Transverse colon (tissue), 4 donors: ENCODE measurements around the gene SLC4A5. TPM values are rescaled to one million over a fixed set of nuclear protein-coding genes. Genes with fewer than 3 reads are reported as not detected.

Source experiments
- DNase-seq: peaks from one replicate; pipeline ENCODE4 v3.0.0-alpha.2; 2019
- H3K27ac ChIP-seq, 4 donors: fragments of 200-600 bp; sonication (generic); 2 replicates each; pipeline ENCODE4 v1.5.1; 2016 to 2018; ENCODE audit warnings: inconsistent platforms in 4 of 4
- H3K27me3 ChIP-seq: fragments of 200-600 bp; sonication (generic); 2 replicates; pipeline ENCODE4 v1.5.1; 2017; ENCODE audit warnings: inconsistent platforms
- H3K36me3 ChIP-seq, 4 donors: fragments of 200-600 bp; sonication (generic); 2 replicates each; pipeline ENCODE4 v1.5.1; 2017 to 2019; ENCODE audit warnings: inconsistent platforms in 4 of 4
- H3K4me1 ChIP-seq, 4 donors: fragments of 200-600 bp; sonication (generic); 2 replicates each; pipeline ENCODE4 v1.5.1; 2017 to 2020; ENCODE audit warnings: inconsistent platforms in 4 of 4
- H3K4me3 ChIP-seq, 4 donors: fragments of 200-600 bp; sonication (generic); 1 replicate in 1 of 4; 2 replicates in 3 of 4; pipeline versions ENCODE4 v1.5.1 to v1.6.1; 2017 to 2019; ENCODE audit warnings: inconsistent platforms in 4 of 4
- H3K9me3 ChIP-seq, 2 donors: fragments of 200-600 bp; sonication (generic); 2 replicates each; pipeline ENCODE4 v1.5.1; 2017 to 2019; ENCODE audit warnings: inconsistent platforms in 2 of 2
- CTCF ChIP-seq, 5 experiments: fragments of 200-600 bp in 3 of 5; fragments of 450-650 bp in 2 of 5; sonication (generic) in 3 of 5; IDR thresholded peaks; 1 replicate in 2 of 5; 2 replicates in 3 of 5; pipeline ENCODE4 v1.5.1; 2016 to 2017; ENCODE audit warnings: antibody characterized with exemption in 5 of 5, inconsistent platforms in 3 of 5, mild to moderate bottlenecking in 2 of 5, moderate library complexity in 1 of 5
- EP300 ChIP-seq: sonication (generic); formaldehyde crosslinking; IDR thresholded peaks from one replicate; pipeline ENCODE4 v1.6.1; 2017; ENCODE audit warnings: antibody characterized with exemption, low read depth
- POLR2A ChIP-seq: fragments of 450-650 bp; IDR thresholded peaks from one replicate; pipeline ENCODE4 v1.6.1; 2016; ENCODE audit warnings: antibody characterized with exemption, mild to moderate bottlenecking, moderate library complexity
- POLR2AphosphoS5 ChIP-seq, 3 donors: sonication (generic); formaldehyde crosslinking; IDR thresholded peaks; one replicate each; pipeline ENCODE4 v1.6.1; 2016; ENCODE audit warnings: antibody characterized with exemption in 3 of 3
- WGBS, 2 donors: methylation state at CpG; one replicate each; pipeline ENCODE4 v1.1.5; 2018; ENCODE audit warnings: low coverage in 1 of 2; 5-methylcytosine and 5-hydroxymethylcytosine counted together
- in situ Hi-C, 4 donors: fragments of 200-750 bp; cut with MboI; loops; one replicate each; pipeline versions ENCODE4 v1.15.0 to v1.15.1; 2017; ENCODE audit warnings: low sequenced_read_pairs in 3 of 4, low pct_ligation_motif_present in 1 of 4, low pct_unique_long_range_greater_than_20kb in 1 of 4
- intact Hi-C: fragments of 100-400 bp; cut with DNase I; formaldehyde crosslinking; loops from one replicate; pipeline ENCODE4 v1.15.1; 2023; ENCODE audit warnings: low total_unique reads
- total RNA-seq, 4 donors: library from RNA; depleted of rRNA; stranded (reverse); fragments of >200 nt; gene quantifications; one replicate each; pipeline ENCODE4 v1.1.0, GENCODE V29; 2016

The SLC4A5 gene
- total RNA-seq, 4 donors from 2014 or later, result 0.37 to 6.1 (median 3.5) TPM

- intact Hi-C loops (no loop called here), in situ Hi-C loops (no loop called here)
- Histone ChIP-seq H3K9me3 (peaks cover 0 to 6% of the 10 kb centered on the region in 2 donors), H3K27ac (no peak overlapping the region), H3K36me3 (no peaks in the 10 kb centered on the region), H3K27me3 (no peaks in the 10 kb centered on the region), H3K4me1 (no peaks in the 10 kb centered on the region), H3K4me3 (no peak overlapping the region)
- TF ChIP-seq POLR2A, result no peak
- TF ChIP-seq POLR2AphosphoS5 (IDR thresholded peaks at IDR 0.05), result no peak
- TF ChIP-seq EP300, result no peak
- TF ChIP-seq CTCF (IDR thresholded peaks at IDR 0.05), result no peak
- no peak for DNase-seq
- 96 to 100% methylated on average over 1 of the region's 1 CpG for WGBS, 2 donors
Measured at GRCh38 chr2:74297950-74298349, 45.3 kb downstream of the SLC4A5 start.

- Histone ChIP-seq H3K4me1 (no peaks in the 10 kb centered on the region), H3K9me3 (peaks cover 0 to 6% of the 10 kb centered on the region in 2 donors), H3K27me3 (no peaks in the 10 kb centered on the region), H3K4me3 (no peak overlapping the region), H3K36me3 (no peaks in the 10 kb centered on the region), H3K27ac (no peak overlapping the region)
- intact Hi-C loops (no loop called here), in situ Hi-C loops (no loop called here)
- no peak for DNase-seq
- TF ChIP-seq CTCF (IDR thresholded peaks at IDR 0.05) (no peak), EP300 (no peak), POLR2AphosphoS5 (IDR thresholded peaks at IDR 0.05) (no peak), POLR2A (no peak)
Measured at GRCh38 chr2:74297391-74297790, 45.8 kb downstream of the SLC4A5 start.

- in situ Hi-C loops, result no loop called here
- TF ChIP-seq POLR2A (no peak), CTCF (IDR thresholded peaks at IDR 0.05) (no peak), POLR2AphosphoS5 (IDR thresholded peaks at IDR 0.05) (no peak), EP300 (no peak)
- no peak for DNase-seq
Measured at GRCh38 chr2:74293191-74293991, 49.8 kb downstream of the SLC4A5 start.

GRCh38 chr2:74292751-74293150 is 50.5 kb downstream of the SLC4A5 start:
- DNase-seq, result no peak
- peaks cover 0 to 7% (median 1%) of the 10 kb centered on the region in 4 donors for H3K4me1 ChIP-seq
- no peaks in the 10 kb centered on the region for H3K27me3 ChIP-seq
- H3K4me3 ChIP-seq, result no peak overlapping the region
- in situ Hi-C loops, result no loop called here
- H3K9me3 ChIP-seq, result no peaks in the 10 kb centered on the region
- intact Hi-C loops, result no loop called here
- 88 to 94% methylated on average over 3 to 6 of the region's 6 CpGs for WGBS, 2 donors
- TF ChIP-seq CTCF (IDR thresholded peaks at IDR 0.05), result no peak
- no peak for TF ChIP-seq EP300
- no peak for TF ChIP-seq POLR2A
- no peaks in the 10 kb centered on the region for H3K36me3 ChIP-seq
- H3K27ac ChIP-seq, result no peak overlapping the region

More at GRCh38 chr2:74293191-74293991, 49.8 kb downstream of the SLC4A5 start:
- H3K4me3 ChIP-seq, result no peak overlapping the region
- peaks cover 0 to 5% of the 10 kb centered on the region in 2 donors for H3K9me3 ChIP-seq
- WGBS, 2 donors, result 83% methylated on average over 4 to 6 of the region's 6 CpGs
- no peak overlapping the region for H3K27ac ChIP-seq
- intact Hi-C loops, result no loop called here
- no peaks in the 10 kb centered on the region for H3K27me3 ChIP-seq
- H3K4me1 ChIP-seq, result peaks cover 0 to 7% (median 1%) of the 10 kb centered on the region in 4 donors
- H3K36me3 ChIP-seq, result no peaks in the 10 kb centered on the region
